ENCODE results near the gene IFT88. TPM values are rescaled to one million over a fixed set of nuclear protein-coding genes. Genes with fewer than 3 reads are reported as not detected.

The IFT88 gene
- total and polyA plus RNA-seq, 2 of the 8 experiments (the other 6 are each of a cell fraction or from before 2014, with no cell fraction given): 1.7 to 5.8 TPM

GRCh38 chr13:20518660-20519100 is 48.3 kb upstream of the IFT88 start:
- POLR2A ChIA-PET (ENCODE audit: partially characterized antibody): no interaction called here
- Histone ChIP-seq H3K79me1 (ENCODE audit: low read depth, low read length) (no peaks in the 10 kb centered on the region), H2BK15ac (ENCODE audit: low read length) (no peak overlapping the region), H2AFZ (ENCODE audit: low read length) (no peak overlapping the region), H3K79me2 (ENCODE audit: control insufficient read depth in 1 of 2, insufficient read depth in 2 of 2, low read length in 2 of 2) (no peaks in the 10 kb centered on the region), H3K23ac (ENCODE audit: insufficient read length) (no peak overlapping the region), H2BK20ac (ENCODE audit: low read length) (no peak overlapping the region), H3K36me3 (ENCODE audit: control insufficient read depth in 2 of 4, insufficient read depth in 4 of 4, low read length in 3 of 4) (no peaks in the 10 kb centered on the region), H2BK12ac (ENCODE audit: low read depth, low read length) (no peak overlapping the region), H3K4me2 (ENCODE audit: insufficient read depth in 1 of 2, low read depth in 2 of 2, low read length in 2 of 2) (no peak overlapping the region), H2BK5ac (ENCODE audit: low read depth, low read length) (no peak overlapping the region), H2AK5ac (ENCODE audit: low read depth, low read length) (no peak overlapping the region), H3K56ac (replicated peaks; ENCODE audit: insufficient read length, low read depth, low read length) (no peak overlapping the region), H3K4me1 (replicated peaks in 1 of 4; ENCODE audit: control insufficient read depth in 3 of 4, insufficient read depth in 4 of 4, low read length in 3 of 4) (no peaks in the 10 kb centered on the region; a peak in 1 of 7 replicates), H3K9ac (replicated peaks in 1 of 4; ENCODE audit: extremely low read depth in 1 of 4, low read depth in 3 of 4, low read length in 3 of 4) (no peak overlapping the region), H3K23me2 (ENCODE audit: low read depth, low read length) (peaks cover 2% of the 10 kb centered on the region; the same call in 1 of the 2 replicates), H3K27ac (ENCODE audit: low read depth, low read length) (no peak overlapping the region), H3K18ac (ENCODE audit: extremely low read depth, low read length) (no peak overlapping the region), H3K9me3 (ENCODE audit: insufficient read depth in 2 of 2, low read depth in 1 of 2, low read length in 1 of 2) (no peaks in the 10 kb centered on the region; a peak in 1 of 4 replicates), H3K14ac (ENCODE audit: insufficient read length) (no peak overlapping the region), H4K91ac (replicated peaks; ENCODE audit: insufficient read length, low read length) (no peak overlapping the region), H4K5ac (ENCODE audit: insufficient read length, low read depth, low read length) (no peak overlapping the region), H3K4ac (replicated peaks; ENCODE audit: insufficient read length, low read depth, low read length) (no peak overlapping the region), H4K8ac (ENCODE audit: extremely low read depth, insufficient read depth, low read length) (no peak overlapping the region), H3K4me3 (ENCODE audit: extremely low read depth in 1 of 4, insufficient read depth in 2 of 4, low read depth in 3 of 4, low read length in 4 of 4) (no peak overlapping the region), H2BK120ac (replicated peaks; ENCODE audit: low read depth, low read length) (no peak overlapping the region), H3K27me3 (replicated peaks in 1 of 4; ENCODE audit: control insufficient read depth in 3 of 4, extremely low read depth in 1 of 4, insufficient read depth in 3 of 4, low read length in 3 of 4) (no peaks in the 10 kb centered on the region), H4K20me1 (replicated peaks in 1 of 2; ENCODE audit: control insufficient read depth in 1 of 2, insufficient read depth in 2 of 2, low read length in 2 of 2) (no peaks in the 10 kb centered on the region)
- CTCF ChIA-PET (ENCODE audit: partially characterized antibody): interaction anchor here (0.6 to 1.7 kb wide), 2 partner anchors 23 to 494 kb away, joined by 5 read pairs; no protein-coding TSS in a partner anchor
- FAIRE-seq (no peak), DNase-seq (ENCODE audit: low read depth in 1 of 2, low spot score in 2 of 2) (no peak)
- 89% methylated on average over 7 of the region's 7 CpGs; no CpG with 5 or more reads in 1 of the 2 experiments for WGBS, 2 experiments (ENCODE audit: extremely low coverage in 1 of 2, insufficient coverage in 1 of 2, insufficient read length in 1 of 2, insufficient replicate concordance in 2 of 2, low coverage in 1 of 2, low lambda C conversion rate in 2 of 2, missing lambda C conversion rate in 1 of 2)
- no peak for TF ChIP-seq SP2 (IDR thresholded peaks at IDR 0.05; ENCODE audit: low read length)

Measured in H1 (cell line).